GM18526 (cell line): ENCODE measurements around the gene HDAC10.

Experiments
- POLR2A ChIP-seq: IDR thresholded peaks from 3 replicates; pipeline ENCODE4 v1.6.1; 2011; ENCODE audit not compliant: insufficient read length; ENCODE audit errors: extremely low read depth

HDAC10 gene

DNA sequence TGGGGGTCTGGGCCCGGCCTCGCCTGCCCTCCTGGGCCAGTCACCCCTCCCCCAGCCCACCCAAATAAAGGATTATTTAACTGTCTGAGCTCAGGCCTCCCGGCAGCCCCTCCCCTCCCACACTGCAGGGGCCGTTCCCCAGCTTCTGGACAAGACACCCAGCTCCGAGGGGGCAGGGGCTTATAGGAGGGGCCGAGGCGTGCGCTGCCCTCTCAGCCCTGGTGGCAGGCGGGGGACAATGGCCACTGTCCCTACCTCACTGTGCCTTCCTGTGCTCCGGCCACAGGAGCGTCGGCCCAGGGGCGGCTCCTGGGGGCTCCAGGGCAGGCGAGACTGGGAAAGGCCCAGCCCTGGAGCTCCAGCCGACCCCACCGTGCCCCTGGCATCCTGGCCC lies 52.4 kb downstream of the HDAC10 start:
- no peak for TF ChIP-seq POLR2A

DNA sequence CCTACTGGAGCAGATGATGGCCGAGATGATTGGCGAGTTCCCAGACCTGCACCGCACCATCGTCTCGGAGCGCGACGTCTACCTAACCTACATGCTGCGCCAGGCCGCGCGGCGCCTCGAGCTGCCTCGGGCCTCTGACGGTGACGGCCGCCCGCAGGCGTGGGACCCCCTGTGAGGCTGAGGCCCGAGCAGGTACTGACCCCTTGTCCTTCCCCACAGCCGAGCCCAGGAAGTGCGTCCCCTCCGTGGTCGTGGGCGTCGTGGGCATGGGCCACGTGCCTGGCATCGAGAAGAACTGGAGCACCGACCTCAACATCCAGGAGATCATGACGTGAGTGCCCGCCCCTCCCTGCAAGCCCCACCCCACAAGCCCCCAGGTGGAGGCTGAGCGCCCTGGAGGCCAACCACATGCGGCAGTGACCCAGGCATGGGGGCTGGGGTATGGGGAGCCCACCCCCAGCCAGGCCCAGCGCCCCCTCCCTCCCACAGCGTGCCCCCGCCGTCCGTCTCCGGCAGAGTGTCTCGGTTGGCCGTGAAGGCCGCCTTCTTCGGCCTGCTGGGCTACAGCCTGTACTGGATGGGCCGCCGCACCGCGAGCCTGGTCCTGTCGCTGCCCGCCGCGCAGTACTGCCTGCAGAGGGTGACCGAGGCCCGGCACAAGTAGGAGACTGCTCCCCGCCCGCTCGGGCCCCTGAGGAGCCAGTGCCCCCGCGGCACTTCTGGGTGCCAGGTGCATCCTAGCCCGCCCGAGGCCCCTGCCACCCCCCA lies 53.0 kb downstream of the HDAC10 start:
- TF ChIP-seq POLR2A: no peak

DNA sequence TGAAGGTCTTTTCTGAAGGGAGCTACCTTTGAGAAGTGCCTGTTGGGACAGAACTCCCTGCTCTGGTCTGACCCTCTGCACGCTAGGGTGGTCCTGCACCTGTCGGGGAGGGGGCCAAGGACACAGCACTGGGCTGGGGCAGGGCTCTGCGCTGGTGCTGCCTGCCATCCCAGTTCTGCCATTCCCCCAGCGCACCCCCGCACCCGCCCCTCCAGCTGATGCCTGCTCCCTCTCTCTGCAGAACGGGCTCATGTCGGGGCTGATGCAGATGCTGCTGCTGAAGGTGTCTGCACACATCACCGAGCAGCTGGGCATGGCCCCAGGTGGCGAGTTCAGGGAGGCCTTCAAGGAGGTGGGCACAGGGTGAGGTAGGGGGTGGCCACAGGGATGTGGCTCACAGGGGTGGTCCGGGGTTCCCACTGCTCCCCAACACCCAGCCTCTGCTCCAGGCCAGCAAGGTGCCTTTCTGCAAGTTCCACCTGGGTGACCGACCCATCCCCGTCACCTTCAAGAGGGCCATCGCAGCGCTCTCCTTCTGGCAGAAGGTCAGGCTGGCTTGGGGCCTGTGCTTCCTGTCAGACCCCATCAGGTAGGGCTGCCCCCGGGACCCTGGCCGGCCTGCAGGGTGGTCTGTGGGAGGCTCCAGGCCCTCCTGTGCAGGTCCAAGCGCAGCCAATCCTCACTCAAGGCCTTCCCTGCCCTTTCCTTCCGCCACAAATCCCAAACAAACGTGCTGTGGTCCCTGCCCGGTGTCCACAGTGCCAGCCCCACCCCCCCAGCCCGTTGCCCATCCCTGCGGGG lies 53.9 kb downstream of the HDAC10 start:
- TF ChIP-seq POLR2A: no peak

DNA sequence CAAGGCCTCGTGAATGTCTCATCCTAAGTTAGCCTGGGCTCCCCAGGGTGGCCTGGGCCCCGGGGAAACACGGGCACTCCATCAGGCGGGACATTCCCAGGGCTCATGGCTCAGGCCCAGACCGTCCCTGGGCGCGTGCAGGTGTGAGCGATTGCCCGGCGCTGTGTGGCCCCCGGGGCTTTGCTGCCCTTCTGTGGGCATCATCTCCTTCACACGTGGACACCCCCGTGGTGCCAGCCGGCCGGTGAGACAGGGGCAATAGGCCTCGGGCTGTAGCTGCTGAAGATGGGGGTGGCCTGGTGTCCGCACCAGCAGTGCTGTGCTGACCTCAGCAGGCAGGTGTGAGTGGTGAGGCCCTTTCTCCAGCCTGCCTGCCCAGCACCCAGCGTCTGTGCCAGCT lies 54.8 kb downstream of the HDAC10 start:
- no peak for TF ChIP-seq POLR2A
